NK-92 treated with Interleukin-12 subunit alpha and Interleukin-12 subunit beta, amount 100 ng/mL, for 24 hours (cell line): ENCODE measurements around the gene TMED7.
A peak's percentile ranks its signal among the peaks of the same experiment; 100 is the strongest.
"Not testable (repeated sequence)": the region's sequence is repeated elsewhere in the genome, so short reads cannot be mapped to it uniquely, and the experiment has no call there.

ENCODE experiments used
- DNase-seq: peaks from one replicate; lab custom pipeline; 2025; lab: John Stamatoyannopoulos, UW

TMED7 gene

DNA sequence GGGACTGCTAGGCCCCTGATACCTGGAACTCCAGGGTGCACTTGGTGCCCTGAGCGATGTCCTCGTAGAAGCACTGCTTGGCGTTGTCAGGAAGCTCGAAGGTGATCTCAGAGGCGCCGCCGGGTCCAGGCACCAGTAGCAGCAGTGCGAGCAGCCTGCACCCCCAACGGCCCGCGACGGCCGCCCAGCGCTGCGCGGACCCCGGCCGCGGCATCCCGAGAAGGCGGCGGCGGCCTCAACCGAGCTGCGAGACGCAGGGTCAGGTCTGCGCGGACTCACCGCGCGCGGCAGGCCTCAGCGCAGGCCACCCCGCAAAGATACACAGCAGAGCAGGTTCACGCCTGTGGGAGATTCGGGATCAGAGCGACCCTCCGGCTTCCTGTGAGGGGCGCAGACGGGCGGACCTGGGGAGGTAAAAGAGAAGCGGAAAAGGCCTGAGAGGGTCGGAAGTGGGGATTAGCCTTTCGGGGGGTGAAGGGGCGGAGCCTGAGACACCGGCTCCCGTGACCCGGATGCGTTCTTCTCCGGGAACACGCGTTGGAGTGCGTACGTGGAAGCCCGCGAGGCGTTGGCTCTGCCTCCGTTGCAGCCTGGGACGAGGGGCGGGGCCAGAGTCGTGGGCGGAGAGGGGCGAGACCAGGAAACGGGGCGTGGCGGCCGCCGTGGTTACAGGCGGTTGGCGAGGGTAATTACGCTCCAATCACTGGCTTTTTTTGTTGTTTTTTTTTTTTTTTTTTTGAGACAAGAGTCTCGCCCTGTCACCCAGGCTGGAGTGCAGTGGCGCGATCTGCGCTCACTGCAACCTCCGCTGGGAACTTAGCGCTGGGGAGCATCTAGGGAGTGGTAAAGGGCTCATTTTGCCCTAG, at the start of gene TMED7:
Gene TMED7, minus strand, starts transcription at position 458 of the 866 bp plus-strand sequence. Its CDS starts 244 bp downstream, at position 214.
- DNase-seq: peak; percentile 99

GRCh38 chr5:115674782-115675181, 48.9 kb upstream of the TMED7 start:
- DNase-seq: not testable (repeated sequence)

DNA sequence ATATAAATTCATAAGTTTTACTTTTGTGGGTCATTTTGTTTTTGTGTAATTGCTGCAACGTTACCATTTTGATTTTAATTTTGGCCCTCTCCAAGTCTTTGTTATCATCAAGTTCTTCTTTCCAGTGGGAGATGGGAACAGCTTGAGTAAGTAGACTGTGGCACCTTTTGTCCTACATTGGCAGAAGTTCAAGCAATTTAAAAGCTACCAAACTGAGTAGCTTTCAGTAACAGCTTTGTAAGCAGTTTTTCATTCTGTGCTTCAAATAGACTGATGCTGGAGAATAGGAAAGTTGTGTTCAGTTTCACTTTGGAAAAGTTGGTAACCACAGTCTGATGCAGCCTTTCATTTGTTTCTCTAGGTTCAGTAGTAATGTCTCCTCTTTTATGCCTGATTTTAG, 47.8 kb upstream of the TMED7 start:
- no peak for DNase-seq

- DNase-seq: no peak
These were observed 46.1 kb upstream of the TMED7 start for GRCh38 chr5:115671939-115672338.

GRCh38 chr5:115666023-115666422, 40.2 kb upstream of the TMED7 start:
- no peak for DNase-seq

DNA sequence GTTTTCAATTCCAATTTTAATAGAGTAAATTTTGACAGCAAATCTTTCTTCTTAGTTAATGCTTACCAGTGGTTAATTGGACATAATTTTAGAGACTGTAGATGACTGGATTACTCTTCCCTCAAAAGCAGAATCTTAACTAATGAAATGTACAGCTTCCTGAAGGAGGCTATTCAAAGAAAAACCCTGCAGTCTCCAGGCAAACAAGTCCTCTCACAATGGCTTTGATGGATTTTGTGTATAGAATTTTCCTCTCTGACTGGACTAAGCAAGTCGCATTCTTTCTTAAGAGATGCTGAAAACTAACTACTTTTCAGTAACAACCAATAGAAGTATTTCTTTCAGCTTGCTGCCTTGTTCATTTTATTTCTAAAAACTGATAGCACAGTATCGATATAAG, 35.7 kb upstream of the TMED7 start:
- DNase-seq: no peak

DNA sequence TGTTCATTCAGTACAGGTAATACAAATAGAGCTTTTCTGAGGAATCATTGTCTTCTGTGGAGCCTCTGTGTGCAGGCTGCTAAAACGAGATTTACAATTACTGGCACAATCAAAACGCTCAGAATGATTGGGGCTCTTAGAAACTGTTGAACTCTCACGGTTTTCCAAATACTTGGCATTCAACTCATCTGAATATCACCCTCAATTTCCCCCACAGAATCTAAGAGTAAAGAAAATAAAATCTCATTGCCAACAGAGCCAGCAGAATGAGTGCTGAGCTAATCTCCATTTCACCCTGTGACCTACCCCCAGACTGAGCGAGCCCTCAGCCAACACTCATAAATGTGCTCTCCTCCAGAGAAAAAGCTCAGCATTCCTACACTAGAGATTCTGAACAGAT, 35.3 kb upstream of the TMED7 start:
- DNase-seq: no peak

DNA sequence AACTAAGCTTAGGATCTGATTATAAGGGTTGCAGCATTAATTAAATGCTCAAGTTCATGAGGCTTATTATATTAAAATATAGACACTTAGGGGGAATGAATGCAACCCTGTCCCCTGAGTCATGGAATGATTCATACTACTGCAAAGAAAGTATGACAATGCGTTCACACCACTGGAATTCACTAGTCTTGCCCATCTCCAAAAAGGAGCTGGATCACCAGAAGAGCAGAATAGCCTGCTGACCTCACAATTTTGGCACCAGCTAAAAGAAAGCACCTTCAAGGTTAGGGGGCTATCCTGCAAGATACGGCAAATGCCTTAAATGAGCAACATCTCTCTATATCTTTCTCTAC, 32.0 kb upstream of the TMED7 start:
- DNase-seq: no peak

DNA sequence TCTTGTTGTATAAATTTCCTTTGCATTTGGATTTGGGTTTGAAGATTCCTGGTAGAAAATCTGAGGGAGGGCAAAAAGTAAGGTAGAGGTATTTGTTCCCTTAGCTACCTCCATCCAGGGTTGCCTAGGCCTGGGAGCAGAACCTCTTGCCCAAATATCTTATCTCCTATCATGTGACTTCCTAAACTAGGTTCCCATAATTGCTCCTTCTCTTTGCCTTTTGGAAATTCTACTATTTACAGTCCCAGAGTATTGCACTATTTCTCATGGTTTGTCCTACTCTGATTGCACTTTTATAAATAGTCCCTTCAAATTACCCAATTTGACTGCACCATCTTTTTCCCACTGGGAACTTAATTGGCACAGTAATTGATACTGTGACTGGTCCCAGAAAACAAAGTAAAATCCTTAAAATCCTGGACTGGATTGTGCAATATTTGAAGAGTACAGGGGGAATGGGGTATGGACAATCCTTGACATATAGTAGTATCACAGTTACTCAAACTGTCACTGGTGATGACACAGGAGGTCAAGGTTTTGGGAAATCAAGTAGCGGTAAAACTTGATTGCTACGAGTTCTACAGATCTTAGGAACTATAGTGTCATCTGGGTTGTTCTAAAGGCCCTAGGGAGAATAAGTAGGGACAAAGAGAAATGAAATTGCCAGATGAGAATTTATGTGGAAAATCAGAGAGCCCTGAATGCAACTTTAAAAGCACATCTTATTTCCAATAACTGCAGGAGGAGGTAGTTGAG, 31.5 kb upstream of the TMED7 start:
- no peak for DNase-seq

DNA sequence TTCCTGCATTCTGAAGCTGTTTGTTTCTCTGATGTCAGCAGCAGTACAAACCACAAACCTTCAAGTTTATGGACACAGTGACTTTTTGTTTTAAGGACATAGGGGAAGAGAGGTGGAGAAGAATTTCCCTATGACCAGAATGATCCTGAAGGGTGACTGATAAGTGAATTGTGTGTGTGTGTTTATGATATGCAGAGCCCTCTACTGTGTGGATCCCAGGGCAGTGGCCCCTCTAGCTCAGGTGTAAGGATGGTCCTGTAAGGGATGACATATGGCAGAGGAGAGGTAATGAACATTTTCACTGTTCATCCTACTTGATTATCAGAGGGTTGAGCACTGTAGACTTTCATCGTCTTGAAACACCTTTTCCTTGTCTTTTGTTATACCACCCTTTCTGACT, 30.6 kb upstream of the TMED7 start:
- no peak for DNase-seq

- DNase-seq: no peak
These were observed 30.2 kb upstream of the TMED7 start for GRCh38 chr5:115655994-115656393.

DNA sequence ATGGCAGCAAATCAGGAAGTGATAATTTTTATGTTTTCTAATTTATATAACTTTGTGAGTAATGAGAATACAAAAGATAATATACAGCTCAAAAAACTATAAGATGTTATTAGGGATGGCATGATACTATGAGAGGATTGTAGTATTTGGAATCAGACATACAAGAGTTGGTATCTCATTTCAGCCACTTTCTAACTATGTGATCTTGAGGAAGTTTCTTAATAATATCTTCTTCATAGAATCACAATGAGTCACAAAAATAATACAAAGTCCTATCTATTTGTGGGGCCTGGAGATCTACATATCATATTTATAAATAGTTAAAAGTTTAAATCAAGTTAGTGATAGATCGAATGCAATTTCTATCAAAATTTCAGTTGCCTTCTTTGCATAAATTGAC, 23.7 kb upstream of the TMED7 start:
- no peak for DNase-seq

- DNase-seq: no peak
These were observed 22.2 kb upstream of the TMED7 start for GRCh38 chr5:115648056-115648455.

GRCh38 chr5:115645386-115645785, 19.6 kb upstream of the TMED7 start:
- DNase-seq: not testable (repeated sequence)

DNA sequence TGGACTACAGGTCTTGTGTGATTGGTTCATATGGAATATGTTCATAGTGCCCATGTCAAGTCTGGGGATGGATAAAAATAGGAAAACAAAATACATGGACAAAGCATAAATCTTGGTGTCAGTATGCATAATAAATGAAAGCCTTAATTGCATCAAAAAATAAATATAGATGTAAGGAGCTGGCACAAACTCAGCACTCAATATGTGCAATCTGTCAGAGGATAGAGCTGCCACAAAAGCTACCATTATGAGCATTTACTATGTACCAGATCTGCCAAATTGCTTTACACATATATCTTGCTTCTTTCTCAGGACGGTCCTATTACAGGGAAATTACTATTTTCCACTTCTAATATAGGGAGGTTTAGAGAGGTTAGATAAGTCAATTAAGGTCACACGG, 18.2 kb upstream of the TMED7 start:
- no peak for DNase-seq

- DNase-seq: no peak
These were observed 16.1 kb upstream of the TMED7 start for GRCh38 chr5:115641948-115642347.

- DNase-seq: no peak
These were observed 14.4 kb upstream of the TMED7 start for GRCh38 chr5:115640274-115640673.

DNA sequence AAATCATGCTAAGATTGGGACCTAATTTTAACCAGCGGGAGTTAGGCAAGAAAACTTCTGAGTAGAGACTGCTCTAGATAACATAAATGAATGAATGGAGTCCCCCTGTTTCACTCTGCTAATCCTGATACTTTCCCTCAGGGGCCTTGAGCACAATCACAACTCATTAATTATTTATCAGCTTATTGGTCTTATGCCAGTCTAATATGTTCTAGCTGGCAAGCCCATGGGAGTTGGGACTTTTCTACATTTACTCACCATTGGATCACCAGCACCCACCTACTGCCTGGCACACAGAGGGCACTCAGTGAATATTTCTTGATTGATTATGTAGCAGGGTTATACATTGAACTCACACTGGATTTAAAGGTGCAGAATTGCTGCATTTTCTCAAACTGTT, 13.5 kb upstream of the TMED7 start:
- no peak for DNase-seq

DNA sequence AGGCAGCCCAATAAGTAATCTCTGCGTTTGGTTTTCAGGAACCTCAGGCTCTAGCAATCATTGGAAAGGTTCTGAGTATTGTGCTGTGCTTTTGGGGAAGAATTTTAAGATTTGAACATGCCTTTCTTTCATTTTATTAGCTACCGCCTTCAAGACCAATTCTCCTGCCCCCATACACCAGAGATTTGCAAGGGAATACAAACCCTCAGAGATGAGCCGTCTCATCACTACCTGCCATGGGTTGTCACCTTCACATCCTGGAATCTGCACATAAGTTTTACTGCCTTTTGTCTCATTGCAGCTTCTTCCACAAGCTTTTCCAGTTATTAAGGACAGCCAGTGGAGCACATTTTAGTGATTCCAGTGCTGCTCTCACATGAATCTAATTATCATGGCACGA, 11.7 kb upstream of the TMED7 start:
- DNase-seq: no peak

GRCh38 chr5:115636008-115636407, 10.2 kb upstream of the TMED7 start:
- no peak for DNase-seq

GRCh38 chr5:115634343-115635132, 8.7 kb upstream of the TMED7 start:
- peak; percentile 71 for DNase-seq

DNA sequence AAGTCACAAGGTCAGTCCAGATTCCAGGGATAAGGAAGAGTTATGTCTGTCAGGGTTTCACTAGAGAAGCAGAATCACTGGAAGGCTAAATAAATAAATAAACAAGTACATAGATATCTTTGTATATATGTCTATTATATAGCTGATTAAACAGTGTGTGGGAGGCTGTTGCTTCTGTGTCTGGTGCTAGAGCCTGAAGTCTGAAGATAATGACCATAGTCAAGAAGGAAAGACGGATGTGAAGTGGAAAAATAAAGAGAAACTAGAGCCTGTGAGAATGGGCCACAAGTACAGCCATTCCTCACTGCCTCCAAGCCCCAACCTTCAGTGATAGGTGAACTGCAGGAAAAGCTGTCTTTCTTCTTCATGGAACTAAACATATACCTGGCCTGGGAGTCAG, 4.1 kb upstream of the TMED7 start:
- no peak for DNase-seq
